ENCODE results near the gene RORC. TPM values are rescaled to one million over a fixed set of nuclear protein-coding genes. Genes with fewer than 3 reads are reported as not detected.
A peak's percentile ranks its signal among the peaks of the same experiment; 100 is the strongest.

RORC gene
- total and polyA plus RNA-seq, 2 donors from 2014 or later, result 19.1 to 34.5 TPM

GRCh38 chr1:151843398-151843797 lies 11.8 kb upstream of the RORC start:
- DNase-seq, result no peak
- Histone ChIP-seq H3K36me3 (ENCODE audit: control insufficient read depth in 2 of 3, insufficient read depth in 3 of 3, low read length in 3 of 3) (no peaks in the 10 kb centered on the region), H3K27ac (ENCODE audit: low read depth in 2 of 2, low read length in 2 of 2) (no peak overlapping the region), H3K9me3 (ENCODE audit: control insufficient read depth in 2 of 3, insufficient read depth in 1 of 3, low read length in 3 of 3) (no peaks in the 10 kb centered on the region), H3K4me3 (ENCODE audit: low read length in 3 of 3) (no peak overlapping the region), H3K4me1 (ENCODE audit: control insufficient read depth in 2 of 3, insufficient read depth in 2 of 3, low read depth in 1 of 3, low read length in 3 of 3) (peaks cover 0 to 10% (median 7%) of the 10 kb centered on the region in 3 donors), H3K27me3 (ENCODE audit: control insufficient read depth, insufficient read depth, low read length) (peaks cover 18% of the 10 kb centered on the region), H3K9ac (ENCODE audit: low read length in 3 of 3) (no peak overlapping the region)
- FAIRE-seq, result no peak
- TF ChIP-seq CTCF (IDR thresholded peaks at IDR 0.05; ENCODE audit: borderline replicate concordance, extremely low read depth, insufficient read depth), result no peak
- intact Hi-C loops (cut with DNase I), result no loop called here

GRCh38 chr1:151841141-151841540 lies 9.5 kb upstream of the RORC start:
- H3K36me3 ChIP-seq (ENCODE audit: control insufficient read depth in 2 of 3, insufficient read depth in 3 of 3, low read length in 3 of 3), result no peaks in the 10 kb centered on the region
- FAIRE-seq, result no peak
- H3K4me3 ChIP-seq (ENCODE audit: low read length in 3 of 3), result no peak overlapping the region
- H3K27me3 ChIP-seq (ENCODE audit: control insufficient read depth, insufficient read depth, low read length), result peaks cover 26% of the 10 kb centered on the region
- H3K9me3 ChIP-seq (ENCODE audit: control insufficient read depth in 2 of 3, insufficient read depth in 1 of 3, low read length in 3 of 3), result no peaks in the 10 kb centered on the region
- TF ChIP-seq CTCF (IDR thresholded peaks at IDR 0.05; ENCODE audit: borderline replicate concordance, extremely low read depth, insufficient read depth), result no peak
- intact Hi-C loops (cut with DNase I), result no loop called here
- H3K9ac ChIP-seq (ENCODE audit: low read length in 3 of 3), result no peak overlapping the region
- DNase-seq, result no peak
- H3K4me1 ChIP-seq (ENCODE audit: control insufficient read depth in 2 of 3, insufficient read depth in 2 of 3, low read depth in 1 of 3, low read length in 3 of 3), result peaks cover 0 to 21% (median 17%) of the 10 kb centered on the region in 3 donors
- no peak overlapping the region for H3K27ac ChIP-seq (ENCODE audit: low read depth in 2 of 2, low read length in 2 of 2)

- FAIRE-seq, result no peak
- H3K9ac ChIP-seq (ENCODE audit: low read length in 3 of 3), result peak overlapping the region in 1 of 3 donors; percentile 81
- H3K27me3 ChIP-seq (ENCODE audit: control insufficient read depth, insufficient read depth, low read length), result peaks cover 26% of the 10 kb centered on the region
- H3K36me3 ChIP-seq (ENCODE audit: control insufficient read depth in 2 of 3, insufficient read depth in 3 of 3, low read length in 3 of 3), result no peaks in the 10 kb centered on the region
- H3K9me3 ChIP-seq (ENCODE audit: control insufficient read depth in 2 of 3, insufficient read depth in 1 of 3, low read length in 3 of 3), result no peaks in the 10 kb centered on the region
- no peak for DNase-seq
- TF ChIP-seq CTCF (IDR thresholded peaks at IDR 0.05; ENCODE audit: borderline replicate concordance, extremely low read depth, insufficient read depth), result no peak
- intact Hi-C loops (cut with DNase I), result no loop called here
- H3K4me1 ChIP-seq (ENCODE audit: control insufficient read depth in 2 of 3, insufficient read depth in 2 of 3, low read depth in 1 of 3, low read length in 3 of 3), result peaks cover 0 to 27% (median 20%) of the 10 kb centered on the region in 3 donors
- H3K4me3 ChIP-seq (ENCODE audit: low read length in 3 of 3), result peak overlapping the region in 1 of 3 donors; percentile 56
- peak overlapping the region in 1 of 2 donors; percentile 78 for H3K27ac ChIP-seq (ENCODE audit: low read depth in 2 of 2, low read length in 2 of 2)
Observed at GRCh38 chr1:151840421-151840820, 8.8 kb upstream of the RORC start.
